GM12892 (cell line): ENCODE measurements around the gene NLRC3.

Experiments used
- DNase-seq: peaks from one replicate; pipeline ENCODE4 v3.0.0; 2011; ENCODE audit not compliant: insufficient read length
- FAIRE-seq: peaks from 2 replicates; lab custom pipeline; 2011; peaks lifted over from hg19 to GRCh38; lab: Jason Lieb, UNC
- POLR2A ChIP-seq: IDR thresholded peaks from 2 replicates; pipeline ENCODE4 v1.6.1; 2011; ENCODE audit warnings: low read depth, low read length, control low read depth
- POLR2AphosphoS5 ChIP-seq: IDR thresholded peaks from 2 replicates; pipeline ENCODE4 v1.6.1; 2011; ENCODE audit warnings: low read depth, low read length, control low read depth
- TAF1 ChIP-seq: IDR thresholded peaks from 2 replicates; pipeline ENCODE4 v1.6.1; 2011; ENCODE audit warnings: low read depth, mild to moderate bottlenecking, control low read depth, low read length, borderline replicate concordance

The NLRC3 gene

DNA sequence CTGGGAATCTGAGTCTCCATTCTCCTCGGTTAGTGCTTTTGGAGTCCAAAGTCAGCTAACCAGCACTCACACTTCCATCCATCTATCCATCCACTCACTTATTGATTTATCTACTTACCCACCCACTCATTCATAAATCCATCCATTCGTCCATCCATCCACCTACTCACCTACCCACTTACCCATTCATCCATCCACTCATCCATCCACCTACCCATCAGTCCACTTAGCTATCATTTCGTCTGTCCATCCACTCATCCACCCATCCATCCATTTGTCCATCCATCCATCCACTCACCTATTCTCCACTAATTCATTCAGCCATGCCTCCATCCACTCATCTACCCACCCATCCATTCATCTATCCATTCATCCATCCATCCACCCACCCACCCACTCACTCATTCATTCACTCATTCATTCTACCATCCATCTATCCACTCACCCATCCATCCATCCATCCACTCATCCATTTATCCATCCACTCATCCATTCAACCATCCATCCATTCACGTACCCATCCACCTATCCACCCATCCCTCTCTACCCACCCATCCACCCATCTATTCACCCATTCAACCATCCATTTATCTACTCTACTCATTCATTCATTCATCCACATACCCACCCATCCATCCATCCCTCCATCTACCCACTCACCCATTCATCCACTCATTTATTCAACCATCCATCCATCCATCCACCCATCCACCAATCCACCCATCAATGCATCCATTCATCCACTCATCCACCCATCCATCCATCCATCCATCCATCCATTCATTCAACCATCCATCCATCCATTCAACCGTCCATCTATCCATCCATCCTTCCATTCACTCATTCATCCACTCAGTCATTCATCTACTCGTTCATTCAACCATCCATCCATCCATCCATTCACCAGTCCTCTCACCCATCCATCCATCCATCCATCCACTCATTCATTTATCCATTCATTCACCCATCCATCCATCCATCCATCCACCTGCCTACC is 26.1 kb downstream of the NLRC3 start:
- DNase-seq, result no peak
- FAIRE-seq, result no peak
- TF ChIP-seq POLR2AphosphoS5, result no peak
- no peak for TF ChIP-seq TAF1
- no peak for TF ChIP-seq POLR2A

DNA sequence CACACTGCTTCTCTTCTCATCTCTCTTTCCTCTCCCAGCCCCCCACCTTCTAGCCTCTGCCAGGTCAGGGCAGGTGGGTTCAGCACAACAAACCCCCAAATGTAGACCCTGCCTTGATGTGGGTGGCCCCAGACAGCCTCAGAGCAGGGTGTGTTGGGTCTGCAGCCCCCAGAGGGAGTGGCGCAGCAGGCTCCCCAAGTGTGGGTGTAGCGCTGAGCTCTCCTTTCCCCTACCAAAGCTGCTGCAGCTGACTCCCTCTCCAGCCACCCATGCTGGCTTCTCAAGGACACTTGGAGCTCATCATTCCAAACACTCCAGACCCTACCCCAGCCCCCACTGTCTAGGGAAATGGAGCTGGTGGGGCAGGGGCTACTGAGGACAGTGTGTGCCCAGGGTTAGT is 27.3 kb downstream of the NLRC3 start:
- DNase-seq (no peak), FAIRE-seq (no peak)
- no peak for TF ChIP-seq TAF1
- TF ChIP-seq POLR2AphosphoS5, result no peak
- no peak for TF ChIP-seq POLR2A

DNA sequence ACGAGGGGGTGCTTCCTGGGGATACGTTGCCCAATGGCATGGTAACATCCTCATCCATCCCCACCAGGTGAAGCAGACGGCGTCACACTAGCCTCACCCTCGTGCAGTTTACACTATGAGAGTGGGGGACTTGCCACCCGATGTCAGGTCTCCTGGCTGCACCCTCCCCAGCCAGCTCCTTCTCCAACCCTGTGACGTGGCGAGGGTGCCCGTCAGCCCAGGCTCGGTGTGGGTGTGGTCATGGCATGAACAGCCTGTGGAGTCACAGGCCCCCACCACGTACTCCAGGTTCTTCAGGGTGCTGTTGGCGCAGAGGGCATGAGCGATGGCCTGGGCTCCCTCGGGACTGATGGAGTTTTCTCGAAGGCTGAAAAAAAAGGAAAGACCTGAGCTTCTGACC is 28.3 kb downstream of the NLRC3 start:
- no peak for FAIRE-seq

DNA sequence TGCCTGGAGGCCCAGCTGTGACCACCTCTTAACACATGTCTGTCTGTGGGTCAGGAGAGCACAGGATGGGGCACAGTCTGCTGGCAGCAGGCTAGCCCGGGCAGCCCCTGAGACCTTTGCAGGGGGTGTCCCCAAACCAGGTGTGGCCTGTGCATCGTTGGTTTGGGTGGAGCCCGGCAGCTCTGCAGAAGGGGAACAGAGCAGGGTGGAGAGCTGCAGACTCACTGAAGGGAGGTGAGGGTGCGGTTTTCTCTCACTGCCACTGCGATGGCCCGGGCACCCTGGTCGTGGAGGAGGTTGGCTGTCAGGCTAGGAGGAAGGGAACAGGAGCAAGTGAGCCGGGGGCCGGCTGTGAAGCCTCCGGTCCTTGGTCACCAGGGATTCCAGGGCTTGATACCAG is 28.8 kb downstream of the NLRC3 start:
- no peak for FAIRE-seq
- TF ChIP-seq POLR2A, result no peak
- TF ChIP-seq POLR2AphosphoS5, result no peak
- no peak for TF ChIP-seq TAF1
- no peak for DNase-seq

More for the DNA sequence above, 28.3 kb downstream of the NLRC3 start:
- TF ChIP-seq POLR2AphosphoS5, result no peak
- TF ChIP-seq TAF1, result no peak
- TF ChIP-seq POLR2A, result no peak
- no peak for DNase-seq

DNA sequence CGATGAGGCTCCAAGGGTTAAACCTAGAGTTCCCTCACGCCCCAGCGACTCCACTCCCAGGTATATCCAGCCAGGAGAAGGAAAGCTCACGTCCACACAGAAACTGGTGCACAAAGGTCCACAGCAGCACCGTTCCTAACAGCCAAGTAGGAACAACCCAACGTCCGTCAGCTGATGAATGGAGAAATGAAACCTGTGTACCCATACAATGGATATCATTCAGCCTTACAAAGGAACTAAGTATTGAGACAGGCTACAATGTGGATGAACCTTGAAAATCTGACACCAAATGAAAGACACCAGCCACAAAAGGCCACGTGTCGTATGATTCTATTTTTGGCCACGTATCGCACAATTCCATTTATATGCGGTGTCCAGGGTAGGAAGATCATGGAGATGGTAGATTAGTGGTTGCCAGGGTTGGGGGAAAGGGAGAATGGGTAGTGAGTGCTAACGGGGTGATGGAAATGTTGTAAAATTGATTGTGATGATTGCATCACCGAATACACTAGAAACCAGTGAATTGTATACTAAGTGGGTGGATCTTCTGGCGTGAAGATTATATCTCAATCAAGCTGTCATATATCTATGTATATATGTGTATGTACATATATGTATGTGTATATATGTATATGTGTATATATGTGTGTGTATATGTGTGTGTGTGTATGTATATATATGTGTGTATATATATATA is 30.1 kb downstream of the NLRC3 start:
- TF ChIP-seq POLR2A (no peak), POLR2AphosphoS5 (no peak), TAF1 (no peak)
- FAIRE-seq (no peak), DNase-seq (no peak)

DNA sequence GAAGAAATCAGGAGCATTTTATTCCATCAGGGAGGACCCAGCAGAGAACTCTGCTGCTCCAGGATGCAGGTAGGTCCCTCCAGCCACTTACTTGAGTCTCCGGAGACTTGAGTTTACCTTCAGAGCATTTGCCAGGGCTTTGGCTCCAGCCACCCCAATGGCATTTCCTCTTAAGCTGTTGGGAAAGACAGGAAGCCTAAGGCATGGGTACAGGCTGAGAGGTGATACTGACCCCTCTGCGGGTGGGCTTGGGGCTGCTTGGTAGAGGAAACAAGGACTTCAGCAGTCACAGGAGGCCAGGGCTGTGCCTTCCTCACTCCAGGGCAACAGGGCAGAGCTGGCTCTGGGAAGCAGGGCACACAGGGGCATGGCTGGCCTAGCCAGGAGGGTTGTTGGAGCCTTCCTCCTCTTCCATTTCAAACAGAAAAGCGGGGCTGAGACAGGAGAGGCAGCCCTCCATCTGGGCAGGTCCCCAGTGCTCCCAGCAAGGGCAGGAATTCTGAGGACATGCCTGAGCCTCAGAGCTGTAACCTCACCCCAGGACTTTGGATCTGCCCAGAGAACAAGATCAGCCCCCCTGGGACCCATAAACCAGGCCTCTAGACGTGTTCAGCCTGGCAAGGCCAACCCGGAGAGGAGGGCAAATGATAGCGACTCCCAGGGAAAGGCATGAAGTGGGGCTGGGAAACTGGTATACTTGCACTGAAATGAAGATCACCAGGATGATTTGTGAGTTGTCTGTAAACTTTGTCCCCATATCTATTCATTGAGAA is 34.4 kb downstream of the NLRC3 start:
- FAIRE-seq (no peak), DNase-seq (no peak)
- TF ChIP-seq TAF1 (no peak), POLR2AphosphoS5 (no peak), POLR2A (no peak)

DNA sequence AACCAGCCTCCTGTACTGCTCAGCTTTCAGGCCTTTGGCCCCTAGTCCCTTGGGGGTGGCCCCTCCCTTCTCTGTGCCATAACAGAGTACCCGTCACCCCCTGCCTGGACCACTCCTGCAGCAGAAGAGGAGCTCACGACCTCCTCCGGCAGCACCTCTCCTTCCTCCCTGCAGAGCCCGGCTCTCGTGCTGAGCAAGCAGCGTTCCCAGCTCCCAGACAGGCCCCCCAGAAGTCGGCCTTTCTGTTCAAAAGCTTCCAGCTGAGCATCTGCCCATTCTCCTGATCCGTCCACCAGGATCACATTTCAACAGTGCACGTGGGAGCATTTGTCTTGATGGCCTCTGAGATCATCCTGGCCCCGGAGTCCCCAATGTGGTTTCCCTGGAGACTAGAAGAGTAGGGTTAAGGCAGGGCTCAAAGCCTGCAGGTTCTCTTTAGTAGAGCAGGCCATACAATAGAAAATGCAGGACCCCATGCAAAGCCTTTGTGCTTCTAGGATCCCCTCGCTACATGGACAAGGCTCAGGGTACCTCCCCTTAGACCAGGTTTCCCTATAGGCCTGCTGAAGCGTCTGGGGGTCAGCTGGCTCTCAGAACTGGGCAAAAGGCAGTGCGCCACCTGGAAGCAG is 35.6 kb downstream of the NLRC3 start:
- no peak for FAIRE-seq
- DNase-seq, result no peak
- TF ChIP-seq TAF1 (no peak), POLR2AphosphoS5 (no peak), POLR2A (no peak)

DNA sequence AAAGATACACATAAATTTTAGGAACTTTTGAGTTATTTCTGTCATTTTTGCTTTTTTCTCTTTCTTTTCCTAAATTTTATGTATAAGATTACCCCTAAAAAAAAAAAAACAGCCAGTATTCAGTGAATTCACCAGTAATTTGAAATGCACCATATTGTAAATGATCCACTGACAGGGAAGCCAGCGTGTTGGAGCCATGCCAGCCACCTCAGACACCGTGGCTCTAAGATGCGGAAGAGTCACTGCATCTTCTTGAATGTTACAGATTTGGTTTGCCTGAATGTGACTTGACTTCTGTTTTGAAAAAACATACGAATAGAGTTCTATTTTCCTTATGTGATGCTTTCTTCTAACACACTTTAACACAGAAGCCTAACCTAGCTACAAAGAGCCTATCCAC is 39.0 kb downstream of the NLRC3 start:
- TF ChIP-seq POLR2A, result no peak
- TF ChIP-seq POLR2AphosphoS5, result no peak
- TF ChIP-seq TAF1, result no peak
- no peak for FAIRE-seq

DNA sequence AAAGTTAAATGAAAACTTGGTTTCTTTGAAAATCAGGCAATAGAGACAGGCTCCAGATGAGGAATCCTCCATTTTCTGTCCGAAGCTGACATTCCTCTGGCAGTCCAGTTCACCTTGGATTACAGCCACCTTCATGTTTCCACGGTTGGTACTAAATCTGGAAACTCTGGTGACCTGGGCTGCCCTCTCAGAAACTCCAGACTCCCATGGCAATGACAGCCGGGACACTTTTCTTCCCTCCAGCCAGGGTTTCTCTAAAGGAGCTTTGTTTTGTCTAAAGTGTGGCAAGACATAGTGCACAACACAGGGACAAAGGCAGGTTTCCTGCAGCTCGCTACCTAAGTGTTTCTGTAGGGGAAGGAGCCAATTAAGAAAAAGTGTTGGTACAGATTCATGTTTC is 40.4 kb downstream of the NLRC3 start:
- TF ChIP-seq POLR2A (no peak), POLR2AphosphoS5 (no peak), TAF1 (no peak)
- FAIRE-seq (no peak), DNase-seq (no peak)

More for the DNA sequence above, 39.0 kb downstream of the NLRC3 start:
- no peak for DNase-seq

DNA sequence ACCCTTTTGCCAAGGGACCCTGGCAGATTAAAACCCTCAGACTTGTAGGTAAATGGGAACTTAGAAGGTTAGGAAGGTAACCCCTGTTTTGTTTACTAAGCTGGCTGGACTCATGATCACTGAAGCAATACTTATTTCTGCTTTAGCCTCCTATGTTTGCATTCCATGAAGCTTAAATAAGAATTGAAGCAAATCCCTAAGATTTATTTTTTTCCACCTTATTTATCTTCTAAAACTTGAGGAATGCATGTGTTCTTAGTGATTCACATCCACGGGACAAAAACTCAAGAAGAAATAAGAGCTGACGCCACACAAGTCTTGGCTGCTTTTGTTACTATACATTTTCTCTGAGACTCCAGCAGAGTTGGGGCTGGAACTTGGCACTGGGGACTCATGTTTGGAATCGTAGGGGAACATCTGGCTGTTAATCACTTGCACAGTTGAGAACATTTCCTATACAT is 40.9 kb downstream of the NLRC3 start:
- no peak for FAIRE-seq
- DNase-seq, result no peak
- TF ChIP-seq POLR2AphosphoS5 (no peak), TAF1 (no peak), POLR2A (no peak)
